22Rv1 (cell line): Measurements from ENCODE around the gene CKAP2.

Experiments used
- ZFX ChIP-seq: fragments of 450-650 bp; IDR thresholded peaks from 2 replicates; pipeline ENCODE4 v1.6.1; 2017; ENCODE audit warnings: antibody characterized with exemption, borderline replicate concordance
- TF ChIP-seq, protein P1 (sequence below): fragments of 450-650 bp; IDR thresholded peaks from 2 replicates; pipeline ENCODE4 v1.5.1; 2017; ENCODE audit warnings: mild to moderate bottlenecking

DNA sequence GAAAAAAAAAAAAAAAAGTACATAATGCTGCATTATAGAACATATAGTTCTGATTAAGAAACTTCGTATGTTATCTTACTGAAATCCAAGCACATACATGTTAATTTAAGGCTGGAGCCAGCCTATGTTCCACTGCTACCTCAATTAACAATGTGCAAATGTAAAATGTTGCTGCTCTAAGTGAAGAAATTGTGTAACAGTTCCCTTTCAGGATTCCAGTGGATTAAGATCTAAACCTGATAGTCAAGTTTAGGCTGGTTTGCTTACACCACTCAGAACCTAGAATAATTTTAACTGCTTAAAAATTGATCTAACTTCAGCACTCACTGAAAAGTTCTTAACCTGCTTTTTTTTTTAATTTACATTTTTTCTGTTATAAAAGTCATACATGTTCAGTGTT lies 9.0 kb upstream of the CKAP2 start:
- TF ChIP-seq, protein P1, sequence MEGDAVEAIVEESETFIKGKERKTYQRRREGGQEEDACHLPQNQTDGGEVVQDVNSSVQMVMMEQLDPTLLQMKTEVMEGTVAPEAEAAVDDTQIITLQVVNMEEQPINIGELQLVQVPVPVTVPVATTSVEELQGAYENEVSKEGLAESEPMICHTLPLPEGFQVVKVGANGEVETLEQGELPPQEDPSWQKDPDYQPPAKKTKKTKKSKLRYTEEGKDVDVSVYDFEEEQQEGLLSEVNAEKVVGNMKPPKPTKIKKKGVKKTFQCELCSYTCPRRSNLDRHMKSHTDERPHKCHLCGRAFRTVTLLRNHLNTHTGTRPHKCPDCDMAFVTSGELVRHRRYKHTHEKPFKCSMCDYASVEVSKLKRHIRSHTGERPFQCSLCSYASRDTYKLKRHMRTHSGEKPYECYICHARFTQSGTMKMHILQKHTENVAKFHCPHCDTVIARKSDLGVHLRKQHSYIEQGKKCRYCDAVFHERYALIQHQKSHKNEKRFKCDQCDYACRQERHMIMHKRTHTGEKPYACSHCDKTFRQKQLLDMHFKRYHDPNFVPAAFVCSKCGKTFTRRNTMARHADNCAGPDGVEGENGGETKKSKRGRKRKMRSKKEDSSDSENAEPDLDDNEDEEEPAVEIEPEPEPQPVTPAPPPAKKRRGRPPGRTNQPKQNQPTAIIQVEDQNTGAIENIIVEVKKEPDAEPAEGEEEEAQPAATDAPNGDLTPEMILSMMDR: no peak
- TF ChIP-seq ZFX: no peak
